ENCODE data around the gene CHAD.
A peak's percentile ranks its signal among the peaks of the same experiment; 100 is the strongest.
"Not testable (repeated sequence)": the region's sequence is repeated elsewhere in the genome, so short reads cannot be mapped to it uniquely, and the experiment has no call there.

Gene CHAD

GRCh38 chr17:50423553-50424159 is 45.0 kb downstream of the CHAD start:
- H3K4me3 ChIP-seq (IDR thresholded peaks at IDR 0.05; ENCODE audit: insufficient read depth, low read depth, low read length): no peak overlapping the region
- no peak overlapping the region for H3K9ac ChIP-seq
- no peak overlapping the region for H2AFZ ChIP-seq (ENCODE audit: low read depth)
- no peak for TF ChIP-seq CTCF (conservative IDR thresholded peaks at IDR 0.05; ENCODE audit: low read depth, low read length)
- H3K4me2 ChIP-seq: no peak overlapping the region
- no peaks in the 10 kb centered on the region for H3K27me3 ChIP-seq (ENCODE audit: insufficient read depth, low read depth)
- no peaks in the 10 kb centered on the region for H4K20me1 ChIP-seq (ENCODE audit: insufficient read depth)
- H3K27ac ChIP-seq: no peak overlapping the region
- no peaks in the 10 kb centered on the region for H3K36me3 ChIP-seq (ENCODE audit: insufficient read depth)
- peaks cover 6% of the 10 kb centered on the region; the same call in 1 of the 2 replicates for H3K79me2 ChIP-seq (ENCODE audit: insufficient read depth, low read depth)
- peaks cover 30% of the 10 kb centered on the region for H3K4me1 ChIP-seq (ENCODE audit: low read depth, poor library complexity, severe bottlenecking)

GRCh38 chr17:50422738-50423137 is 45.9 kb downstream of the CHAD start:
- no peak overlapping the region for H3K9ac ChIP-seq
- H3K36me3 ChIP-seq (ENCODE audit: insufficient read depth): no peaks in the 10 kb centered on the region
- no peaks in the 10 kb centered on the region for H4K20me1 ChIP-seq (ENCODE audit: insufficient read depth)
- no peak overlapping the region for H3K4me2 ChIP-seq
- H3K4me1 ChIP-seq (ENCODE audit: low read depth, poor library complexity, severe bottlenecking): peaks cover 25% of the 10 kb centered on the region
- no peak overlapping the region for H3K4me3 ChIP-seq (IDR thresholded peaks at IDR 0.05; ENCODE audit: insufficient read depth, low read depth, low read length)
- no peaks in the 10 kb centered on the region for H3K27me3 ChIP-seq (ENCODE audit: insufficient read depth, low read depth)
- no peak for TF ChIP-seq CTCF (conservative IDR thresholded peaks at IDR 0.05; ENCODE audit: low read depth, low read length)
- H3K27ac ChIP-seq: no peak overlapping the region
- no peak overlapping the region for H2AFZ ChIP-seq (ENCODE audit: low read depth)
- peaks cover 6% of the 10 kb centered on the region; the same call in 1 of the 2 replicates for H3K79me2 ChIP-seq (ENCODE audit: insufficient read depth, low read depth)

GRCh38 chr17:50421308-50422051 is 47.2 kb downstream of the CHAD start:
- Histone ChIP-seq H3K27me3 (ENCODE audit: insufficient read depth, low read depth) (no peaks in the 10 kb centered on the region), H3K4me1 (ENCODE audit: low read depth, poor library complexity, severe bottlenecking) (peaks cover 22% of the 10 kb centered on the region), H3K79me2 (ENCODE audit: insufficient read depth, low read depth) (peaks cover 3% of the 10 kb centered on the region; the same call in 1 of the 2 replicates), H4K20me1 (ENCODE audit: insufficient read depth) (no peaks in the 10 kb centered on the region), H3K4me2 (peak overlapping the region; percentile 14), H3K4me3 (IDR thresholded peaks at IDR 0.05; ENCODE audit: insufficient read depth, low read depth, low read length) (no peak overlapping the region), H2AFZ (ENCODE audit: low read depth) (peak overlapping the region; percentile 41), H3K36me3 (ENCODE audit: insufficient read depth) (no peaks in the 10 kb centered on the region), H3K27ac (no peak overlapping the region), H3K9ac (no peak overlapping the region)
- TF ChIP-seq CTCF (conservative IDR thresholded peaks at IDR 0.05; ENCODE audit: low read depth, low read length): no peak

- Histone ChIP-seq H3K4me3 (IDR thresholded peaks at IDR 0.05; ENCODE audit: insufficient read depth, low read depth, low read length) (no peak overlapping the region), H3K36me3 (ENCODE audit: insufficient read depth) (no peaks in the 10 kb centered on the region), H2AFZ (ENCODE audit: low read depth) (no peak overlapping the region), H3K9ac (no peak overlapping the region), H3K4me2 (no peak overlapping the region), H4K20me1 (ENCODE audit: insufficient read depth) (no peaks in the 10 kb centered on the region), H3K27ac (no peak overlapping the region), H3K4me1 (ENCODE audit: low read depth, poor library complexity, severe bottlenecking) (peaks cover 21% of the 10 kb centered on the region), H3K27me3 (ENCODE audit: insufficient read depth, low read depth) (no peaks in the 10 kb centered on the region), H3K79me2 (ENCODE audit: insufficient read depth, low read depth) (no peaks in the 10 kb centered on the region)
- no peak for TF ChIP-seq CTCF (conservative IDR thresholded peaks at IDR 0.05; ENCODE audit: low read depth, low read length)
These were observed 48.1 kb downstream of the CHAD start for GRCh38 chr17:50420419-50421112.

GRCh38 chr17:50419577-50419976 is 49.1 kb downstream of the CHAD start:
- not testable (repeated sequence) for H3K9ac ChIP-seq; H3K4me2 ChIP-seq; H2AFZ ChIP-seq (ENCODE audit: low read depth); H3K4me3 ChIP-seq (IDR thresholded peaks at IDR 0.05; ENCODE audit: insufficient read depth, low read depth, low read length); H3K36me3 ChIP-seq (ENCODE audit: insufficient read depth); H4K20me1 ChIP-seq (ENCODE audit: insufficient read depth); H3K27me3 ChIP-seq (ENCODE audit: insufficient read depth, low read depth); H3K27ac ChIP-seq; H3K79me2 ChIP-seq (ENCODE audit: insufficient read depth, low read depth)
- peaks cover 13% of the 10 kb centered on the region for H3K4me1 ChIP-seq (ENCODE audit: low read depth, poor library complexity, severe bottlenecking)

Measured in KMS-11 (cell line).